K562 (cell line): ENCODE results near the gene LRP1. TPM values are rescaled to one million over a fixed set of nuclear protein-coding genes. Genes with fewer than 3 reads are reported as not detected.

Experiments used
- ATAC-seq: fragments of 200-7000 bp; cut with Tn5 transposase; 3 replicates; pipeline ENCODE4 v1.9.1; 2020; ENCODE audit warnings: moderate library complexity
- BruUV-seq: library from RNA; stranded (reverse); fragments of 400-500 nt; replicated peaks from 2 replicates; lab custom pipeline; 2021; lab: Mats Ljungman, UMichigan
- CTCF ChIA-PET: fragments of 300-600 bp; formaldehyde crosslinking; extraction: SDS; loops from one replicate; lab custom pipeline; 2021; ENCODE audit warnings: low intra/inter-chr PET ratio; lab: Yijun Ruan, JAX
- POLR2A ChIA-PET: fragments of 300-600, 350-650 bp; sonication (Branson Sonifier 250); formaldehyde crosslinking; extraction: SDS; loops from one replicate; lab custom pipeline; 2021; ENCODE audit warnings: antibody characterized with exemption, inconsistent platforms; lab: Yijun Ruan, JAX
- DNase-seq, 4 experiments: peaks; one replicate each; pipeline versions ENCODE4 v3.0.0 to v3.0.0-alpha.2; 2011 to 2018; ENCODE audit warnings: low spot score in 3 of 4, mixed read lengths in 3 of 4; ENCODE audit errors: extremely low read depth in 1 of 4
- FAIRE-seq: peaks from 2 replicates; lab custom pipeline; 2011; peaks lifted over from hg19 to GRCh38; lab: Jason Lieb, UNC
- H2AFZ ChIP-seq: 2 replicates; pipeline ENCODE4 v1.6.0; 2011; ENCODE audit warnings: low read depth, low read length, control low read depth, inconsistent platforms
- H3K27ac ChIP-seq: fragments of 200-600 bp; 3 replicates; pipeline ENCODE4 v1.8.0; 2011; ENCODE audit warnings: low read depth, mild to moderate bottlenecking, control low read depth, inconsistent platforms, low read length, moderate library complexity, mixed read lengths; ENCODE audit errors: extremely low read depth
- H3K27me3 ChIP-seq, 2 experiments: fragments of 300-600 bp in 1 of 2; 2 replicates in 1 of 2; 3 replicates in 1 of 2; pipeline versions ENCODE4 v1.6.0 to v1.8.0; 2011; ENCODE audit warnings: inconsistent platforms in 2 of 2, low read length in 2 of 2, mild to moderate bottlenecking in 1 of 2, mixed read lengths in 1 of 2, moderate library complexity in 1 of 2; ENCODE audit not compliant: control insufficient read depth in 2 of 2, insufficient read depth in 2 of 2
- H3K36me3 ChIP-seq: fragments of 300-600 bp; 3 replicates; pipeline ENCODE4 v1.8.0; 2011; ENCODE audit warnings: mild to moderate bottlenecking, low read length, inconsistent platforms; ENCODE audit not compliant: control insufficient read depth, insufficient read depth
- H3K4me1 ChIP-seq, 2 experiments: fragments of 200-600 bp in 1 of 2; replicated peaks in 1 of 2; 2 replicates in 1 of 2; 3 replicates in 1 of 2; pipeline versions ENCODE4 v1.5.1 to v1.8.0; 2011; ENCODE audit warnings: inconsistent platforms in 2 of 2, low read length in 2 of 2, mild to moderate bottlenecking in 1 of 2, mixed read lengths in 1 of 2, moderate library complexity in 1 of 2; ENCODE audit not compliant: control insufficient read depth in 2 of 2, insufficient read depth in 2 of 2
- H3K4me2 ChIP-seq: 2 replicates; pipeline ENCODE4 v1.6.1; 2011; ENCODE audit warnings: low read length, control low read depth, inconsistent platforms, mixed read lengths; ENCODE audit not compliant: insufficient read depth
- H3K4me3 ChIP-seq: fragments of 200-600 bp; sonication (generic), shearing (Covaris generic); 2 replicates; pipeline ENCODE4 v1.5.1; 2016; ENCODE audit warnings: control low read depth, inconsistent platforms
- H3K79me2 ChIP-seq: fragments of 200-600 bp; 3 replicates; pipeline ENCODE4 v1.8.0; 2011; ENCODE audit warnings: low read length, inconsistent platforms; ENCODE audit not compliant: control insufficient read depth, insufficient read depth
- H3K9ac ChIP-seq, 2 experiments: 2 replicates each; pipeline versions ENCODE4 v1.6.0 to v1.6.1; 2011; ENCODE audit warnings: low read depth in 2 of 2, low read length in 2 of 2, control low read depth in 1 of 2, inconsistent platforms in 1 of 2, mild to moderate bottlenecking in 1 of 2, mixed read lengths in 1 of 2; ENCODE audit not compliant: insufficient read depth in 1 of 2
- H3K9me1 ChIP-seq: one replicate; pipeline ENCODE4 v1.6.0; 2011; ENCODE audit warnings: inconsistent platforms, mild to moderate bottlenecking, low read length, moderate library complexity; ENCODE audit not compliant: control insufficient read depth, insufficient read depth
- H3K9me3 ChIP-seq: replicated peaks from 2 replicates; pipeline ENCODE4 v1.5.1; 2011; ENCODE audit warnings: low read depth, low read length, inconsistent platforms; ENCODE audit not compliant: control insufficient read depth, insufficient read depth
- H4K20me1 ChIP-seq: replicated peaks from 2 replicates; pipeline ENCODE4 v1.6.1; 2011; ENCODE audit warnings: low read length, inconsistent platforms, mixed read lengths; ENCODE audit not compliant: control insufficient read depth, insufficient read depth
- SMARCB1 ChIP-seq: IDR thresholded peaks from 2 replicates; pipeline ENCODE4 v1.6.1; 2011; ENCODE audit warnings: improper control_type of control experiment, low read depth; ENCODE audit not compliant: insufficient read length
- TEAD4 ChIP-seq, 2 experiments: sonication (generic) in 1 of 2; formaldehyde crosslinking in 1 of 2; IDR thresholded peaks; 2 replicates each; pipeline versions ENCODE4 v1.6.1 to v1.8.0; 2012 to 2022; ENCODE audit warnings: borderline replicate concordance in 1 of 2, inconsistent platforms in 1 of 2, low read length in 1 of 2, mild to moderate bottlenecking in 1 of 2, missing genetic modification reagents in 1 of 2
- ZNF239 ChIP-seq: fragments of 250-450 bp; sonication (Bioruptor Pico); IDR thresholded peaks from 2 replicates; pipeline ENCODE4 v1.4.0; 2020; ENCODE audit warnings: mild to moderate bottlenecking
- ZNF699 ChIP-seq: fragments of 250-450 bp; sonication (Bioruptor Pico); IDR thresholded peaks from 2 replicates; pipeline ENCODE4 v1.8.0; 2021; ENCODE audit warnings: mild to moderate bottlenecking, moderate library complexity; ENCODE audit not compliant: insufficient replicate concordance
- WGBS: fragments of 100-300 bp; shearing (Covaris generic); methylation state at CpG from one replicate; pipeline ENCODE4 v1.1.6; 2016; ENCODE audit warnings: low coverage, mixed read lengths; ENCODE audit not compliant: insufficient coverage; ENCODE audit errors: missing lambda C conversion rate; 5-methylcytosine and 5-hydroxymethylcytosine counted together
- in situ Hi-C: fragments of 300-500 bp; cut with MboI; formaldehyde crosslinking; loops from 4 replicates; pipeline ENCODE4 v1.15.0; 2018; ENCODE audit warnings: inconsistent platforms, mixed read lengths
- intact Hi-C: fragments of 100-400 bp; cut with micrococcal nuclease; formaldehyde crosslinking; loops from 2 replicates; pipeline ENCODE4 v1.14.2; 2022
- polyA plus RNA-seq, 8 experiments: library from polyadenylated mRNA; depleted of rRNA in 4 of 8; stranded (reverse) in 5 of 8; unstranded in 3 of 8; fragments of >200 nt; fragmentation: Nextera tagmentation in 2 of 8; fragmentation: Illumina TruSeq in 1 of 8; extraction: Ambion mirVana in 2 of 8; extraction: Trizol in 1 of 8; gene quantifications; 2 replicates each; pipeline versions ENCODE4 v1.2.1 to v1.2.3, GENCODE V29; 2011 to 2014; ENCODE audit warnings: inconsistent platforms in 1 of 8, missing spikeins in 1 of 8
- total RNA-seq, 7 experiments: library from RNA; depleted of rRNA in 6 of 7; stranded (reverse); fragments of >200 nt in 6 of 7; fragmentation: Illumina TruSeq in 2 of 7; extraction: Trizol in 2 of 7; gene quantifications; 2 replicates each; pipeline versions ENCODE4 v1.2.1 to v1.2.3, GENCODE V29; 2011 to 2021; ENCODE audit warnings: low replicate concordance in 1 of 7

LRP1 gene
- total and polyA plus RNA-seq, 9 of the 15 experiments (the other 6 are each of a cell fraction or from before 2014, with no cell fraction given): 0.04 to 0.64 (median 0.19) TPM; not detected in 2

- H3K36me3 ChIP-seq: no peaks in the 10 kb centered on the region
- no peaks in the 10 kb centered on the region for H3K9me3 ChIP-seq
- peaks cover 2% of the 10 kb centered on the region for H3K9me1 ChIP-seq
- H3K9ac ChIP-seq: no peak overlapping the region; a peak in 1 of 4 replicates
- H3K79me2 ChIP-seq: no peaks in the 10 kb centered on the region
- no TSS peak for BruUV-seq
- no peak overlapping the region for H3K27ac ChIP-seq
- peaks cover 3 to 43% of the 10 kb centered on the region in 2 experiments; a peak in 3 of 5 replicates for H3K4me1 ChIP-seq
- WGBS: 0% methylated on average over 5 of the region's 5 CpGs
- TF ChIP-seq TEAD4 (IDR thresholded peaks at IDR 0.05; ENCODE audit: low read length): no peak
- no peak for TF ChIP-seq TEAD4 (CRISPR knock-in tag; IDR thresholded peaks at IDR 0.05; ENCODE audit: borderline replicate concordance)
- no peak for TF ChIP-seq ZNF699 (CRISPR knock-in tag)
- no peak for TF ChIP-seq SMARCB1
- TF ChIP-seq ZNF239 (CRISPR knock-in tag): peak; percentile 89
- no peak overlapping the region for H3K4me2 ChIP-seq
- ChIA-PET CTCF (interaction anchor here (2.2 kb wide), 1 partner anchor 112 kb away, joined by 11 read pairs; no protein-coding TSS in a partner anchor), POLR2A (interaction anchor here (1.0 kb wide), 2 partner anchors 11 to 48 kb away, joined by 3 to 4 read pairs; partner anchors contain the start of gene SHMT2)
- intact Hi-C loops: loop anchor here (2.0 kb wide), 2 partner anchors 113 to 173 kb away; no protein-coding TSS in a partner anchor
- peaks cover 14% of the 10 kb centered on the region for H4K20me1 ChIP-seq
- DNase-seq: no peak
- H2AFZ ChIP-seq: no peak overlapping the region
- no peak for ATAC-seq
- no peak overlapping the region for H3K4me3 ChIP-seq
- H3K27me3 ChIP-seq: peaks cover 47 to 78% of the 10 kb centered on the region in 2 experiments
- FAIRE-seq: no peak
- in situ Hi-C loops: loop anchor here (5.0 to 10.0 kb wide), 2 partner anchors 344 to 427 kb away; partner anchors contain the start of gene PRIM1
These were observed 53.4 kb downstream of the LRP1 start for GRCh38 chr12:57181561-57182155.
